ENCODE data around the gene LRRC49.

DNA sequence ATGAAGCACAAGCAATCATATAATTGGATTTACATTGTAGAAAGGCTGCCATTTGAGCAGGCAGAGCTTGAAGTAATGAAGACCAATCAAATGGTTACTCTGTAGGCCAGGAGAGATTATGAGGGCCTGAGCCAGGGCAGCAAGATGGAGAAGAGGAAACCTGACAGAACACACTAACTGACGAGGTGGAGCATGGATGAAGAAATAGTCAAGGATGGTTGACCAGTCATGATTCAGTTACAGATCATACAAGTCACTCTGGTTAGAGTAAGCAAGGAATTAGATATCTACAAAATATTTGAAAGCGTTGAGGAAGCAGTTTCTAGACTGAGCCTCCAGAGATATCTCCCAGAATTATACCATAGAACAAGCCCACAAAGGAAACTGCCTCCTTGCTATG lies 120.8 kb downstream of the LRRC49 start:
- TF ChIP-seq ZFP3 (CRISPR knock-in tag; IDR thresholded peaks at IDR 0.05) (no peak), PPARA (CRISPR knock-in tag; IDR thresholded peaks at IDR 0.05; ENCODE audit: borderline replicate concordance) (no peak), TSHZ2 (CRISPR knock-in tag; IDR thresholded peaks at IDR 0.05) (no peak), ESRRG (CRISPR knock-in tag; IDR thresholded peaks at IDR 0.05) (no peak), CSDC2 (CRISPR knock-in tag; IDR thresholded peaks at IDR 0.05) (no peak), OSR1 (CRISPR knock-in tag; IDR thresholded peaks at IDR 0.05) (no peak), ZNF8 (CRISPR knock-in tag; IDR thresholded peaks at IDR 0.05) (no peak), ISL1 (CRISPR knock-in tag; IDR thresholded peaks at IDR 0.05) (no peak), BACH2 (CRISPR knock-in tag; IDR thresholded peaks at IDR 0.05; ENCODE audit: borderline replicate concordance) (no peak)
- TF ChIP-seq, protein P1, sequence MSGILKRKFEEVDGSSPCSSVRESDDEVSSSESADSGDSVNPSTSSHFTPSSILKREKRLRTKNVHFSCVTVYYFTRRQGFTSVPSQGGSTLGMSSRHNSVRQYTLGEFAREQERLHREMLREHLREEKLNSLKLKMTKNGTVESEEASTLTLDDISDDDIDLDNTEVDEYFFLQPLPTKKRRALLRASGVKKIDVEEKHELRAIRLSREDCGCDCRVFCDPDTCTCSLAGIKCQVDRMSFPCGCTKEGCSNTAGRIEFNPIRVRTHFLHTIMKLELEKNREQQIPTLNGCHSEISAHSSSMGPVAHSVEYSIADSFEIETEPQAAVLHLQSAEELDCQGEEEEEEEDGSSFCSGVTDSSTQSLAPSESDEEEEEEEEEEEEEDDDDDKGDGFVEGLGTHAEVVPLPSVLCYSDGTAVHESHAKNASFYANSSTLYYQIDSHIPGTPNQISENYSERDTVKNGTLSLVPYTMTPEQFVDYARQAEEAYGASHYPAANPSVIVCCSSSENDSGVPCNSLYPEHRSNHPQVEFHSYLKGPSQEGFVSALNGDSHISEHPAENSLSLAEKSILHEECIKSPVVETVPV (CRISPR knock-in tag; IDR thresholded peaks at IDR 0.05), result no peak
- TF ChIP-seq, protein P2, sequence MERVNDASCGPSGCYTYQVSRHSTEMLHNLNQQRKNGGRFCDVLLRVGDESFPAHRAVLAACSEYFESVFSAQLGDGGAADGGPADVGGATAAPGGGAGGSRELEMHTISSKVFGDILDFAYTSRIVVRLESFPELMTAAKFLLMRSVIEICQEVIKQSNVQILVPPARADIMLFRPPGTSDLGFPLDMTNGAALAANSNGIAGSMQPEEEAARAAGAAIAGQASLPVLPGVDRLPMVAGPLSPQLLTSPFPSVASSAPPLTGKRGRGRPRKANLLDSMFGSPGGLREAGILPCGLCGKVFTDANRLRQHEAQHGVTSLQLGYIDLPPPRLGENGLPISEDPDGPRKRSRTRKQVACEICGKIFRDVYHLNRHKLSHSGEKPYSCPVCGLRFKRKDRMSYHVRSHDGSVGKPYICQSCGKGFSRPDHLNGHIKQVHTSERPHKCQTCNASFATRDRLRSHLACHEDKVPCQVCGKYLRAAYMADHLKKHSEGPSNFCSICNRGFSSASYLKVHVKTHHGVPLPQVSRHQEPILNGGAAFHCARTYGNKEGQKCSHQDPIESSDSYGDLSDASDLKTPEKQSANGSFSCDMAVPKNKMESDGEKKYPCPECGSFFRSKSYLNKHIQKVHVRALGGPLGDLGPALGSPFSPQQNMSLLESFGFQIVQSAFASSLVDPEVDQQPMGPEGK (CRISPR knock-in tag; IDR thresholded peaks at IDR 0.05; ENCODE audit: borderline replicate concordance), result no peak
- TF ChIP-seq, protein P3, sequence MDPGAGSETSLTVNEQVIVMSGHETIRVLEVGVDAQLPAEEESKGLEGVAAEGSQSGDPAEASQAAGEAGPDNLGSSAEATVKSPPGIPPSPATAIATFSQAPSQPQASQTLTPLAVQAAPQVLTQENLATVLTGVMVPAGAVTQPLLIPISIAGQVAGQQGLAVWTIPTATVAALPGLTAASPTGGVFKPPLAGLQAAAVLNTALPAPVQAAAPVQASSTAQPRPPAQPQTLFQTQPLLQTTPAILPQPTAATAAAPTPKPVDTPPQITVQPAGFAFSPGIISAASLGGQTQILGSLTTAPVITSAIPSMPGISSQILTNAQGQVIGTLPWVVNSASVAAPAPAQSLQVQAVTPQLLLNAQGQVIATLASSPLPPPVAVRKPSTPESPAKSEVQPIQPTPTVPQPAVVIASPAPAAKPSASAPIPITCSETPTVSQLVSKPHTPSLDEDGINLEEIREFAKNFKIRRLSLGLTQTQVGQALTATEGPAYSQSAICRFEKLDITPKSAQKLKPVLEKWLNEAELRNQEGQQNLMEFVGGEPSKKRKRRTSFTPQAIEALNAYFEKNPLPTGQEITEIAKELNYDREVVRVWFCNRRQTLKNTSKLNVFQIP (CRISPR knock-in tag; IDR thresholded peaks at IDR 0.05; ENCODE audit: borderline replicate concordance, low read depth), result no peak
